HL-60/S4 (cell line): ENCODE measurements around the gene ERAL1.
"Not testable (repeated sequence)": the region's sequence is repeated elsewhere in the genome, so short reads cannot be mapped to it uniquely, and the experiment has no call there.

Experiments
- in situ Hi-C: fragments of 300-500 bp; cut with MboI; formaldehyde crosslinking; loops from 2 replicates; pipeline ENCODE4 v1.14.3; 2022; ENCODE audit warnings: low sequenced_read_pairs

The ERAL1 gene

DNA sequence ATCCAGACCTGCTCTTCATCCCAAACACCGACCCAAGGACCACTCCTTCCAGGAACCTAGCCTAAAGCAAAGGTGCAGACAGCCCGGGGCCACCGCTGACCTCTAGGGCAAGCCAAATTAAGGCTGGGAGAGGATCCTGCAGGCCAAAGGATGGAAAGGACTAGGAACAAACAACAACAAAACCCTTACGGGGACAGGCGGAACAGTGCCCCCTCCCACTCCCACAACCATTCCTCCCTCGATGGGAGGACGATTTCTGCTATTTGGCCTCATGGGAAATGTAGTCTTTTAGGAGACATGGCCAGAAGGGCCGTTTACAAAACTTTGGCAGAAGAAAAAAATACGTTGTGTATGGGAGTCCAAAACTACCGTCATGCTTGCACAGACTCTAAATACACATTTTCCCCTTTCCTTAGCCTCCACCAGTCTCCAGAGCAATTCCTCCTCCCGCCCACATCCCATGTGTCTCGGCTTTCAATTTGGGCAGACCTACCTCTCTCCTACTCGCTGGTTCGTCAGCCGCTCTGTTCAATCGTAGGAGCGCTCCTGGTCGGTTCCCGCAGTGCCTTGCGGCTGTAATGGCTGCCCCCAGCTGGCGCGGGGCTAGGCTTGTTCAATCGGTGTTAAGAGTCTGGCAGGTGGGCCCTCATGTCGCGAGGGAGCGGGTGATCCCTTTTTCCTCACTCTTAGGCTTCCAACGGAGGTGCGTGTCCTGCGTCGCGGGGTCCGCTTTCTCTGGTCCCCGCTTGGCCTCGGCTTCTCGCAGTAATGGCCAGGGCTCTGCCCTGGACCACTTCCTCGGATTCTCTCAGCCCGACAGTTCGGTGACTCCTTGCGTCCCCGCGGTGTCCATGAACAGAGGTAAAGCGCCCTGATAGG lies at the start of gene ERAL1:
Gene ERAL1, plus strand, starts transcription at position 560 of the 879 bp plus-strand sequence. Its CDS starts 19 bp downstream, at position 579.
- in situ Hi-C loops: no loop called here

DNA sequence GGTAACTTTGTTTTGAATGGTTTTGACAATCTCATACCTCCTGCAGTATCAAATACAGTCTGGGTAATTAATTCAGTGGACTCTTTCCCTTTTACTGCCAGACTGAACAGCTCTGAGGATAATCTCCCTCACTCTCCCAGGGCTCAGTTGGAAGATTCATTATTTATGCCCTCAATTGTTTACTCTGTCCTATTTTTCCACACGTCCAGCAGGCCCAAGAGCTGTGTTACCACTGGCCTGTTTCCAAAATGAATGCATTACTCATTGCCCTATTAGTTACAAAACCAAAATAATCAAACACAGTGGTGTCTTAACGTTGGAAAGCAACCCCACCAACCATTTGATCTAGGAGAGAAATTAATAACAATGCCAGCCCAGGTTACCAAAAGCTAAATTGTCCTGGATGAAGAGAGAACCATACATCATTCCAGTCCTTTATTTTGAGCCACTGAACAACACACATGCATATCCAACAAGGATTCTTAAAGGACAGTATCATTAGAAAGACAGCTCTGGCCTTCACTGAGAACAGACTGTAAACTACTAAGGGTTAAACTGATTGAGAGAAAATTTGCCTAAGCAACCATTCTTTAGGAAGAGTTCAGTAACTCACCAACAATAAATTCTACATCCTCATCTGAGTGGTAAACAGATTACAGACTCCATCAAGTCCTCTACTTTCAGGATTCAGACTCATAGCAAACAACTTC lies 46.7 kb upstream of the ERAL1 start:
- in situ Hi-C loops: no loop called here

GRCh38 chr17:28810437-28810836 lies 44.4 kb upstream of the ERAL1 start:
- in situ Hi-C loops: no loop called here

GRCh38 chr17:28811651-28812090 lies 43.1 kb upstream of the ERAL1 start:
- in situ Hi-C loops: no loop called here

- in situ Hi-C loops: no loop called here
Measured at GRCh38 chr17:28812091-28812747, 42.6 kb upstream of the ERAL1 start.

- in situ Hi-C loops: no loop called here
Measured at GRCh38 chr17:28812748-28813377, 42.0 kb upstream of the ERAL1 start.

DNA sequence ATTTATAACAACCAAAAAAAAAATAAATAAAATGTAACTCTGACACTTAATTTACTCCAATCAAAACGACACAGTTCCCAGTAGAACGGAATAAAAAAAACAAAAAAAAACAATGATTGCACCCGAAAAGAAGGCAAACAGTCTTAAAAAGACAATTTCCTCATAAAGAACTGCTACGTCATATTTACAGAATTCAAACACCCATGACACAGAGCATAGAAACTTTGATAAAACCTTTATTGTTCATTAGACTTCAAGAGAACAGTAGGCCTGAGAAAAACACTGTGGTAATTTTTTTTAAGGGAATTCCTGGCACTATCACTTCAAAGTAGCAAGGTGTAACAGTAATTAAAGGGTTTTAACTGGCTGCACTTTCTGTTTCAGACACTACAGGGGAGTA lies 38.3 kb upstream of the ERAL1 start:
- in situ Hi-C loops: no loop called here

GRCh38 chr17:28818819-28819221 lies 36.0 kb upstream of the ERAL1 start:
- in situ Hi-C loops: no loop called here

GRCh38 chr17:28819582-28819981 lies 35.2 kb upstream of the ERAL1 start:
- in situ Hi-C loops: no loop called here

GRCh38 chr17:28827672-28828071 lies 27.1 kb upstream of the ERAL1 start:
- in situ Hi-C loops: no loop called here

- in situ Hi-C loops: no loop called here
Measured at GRCh38 chr17:28828294-28829040, 26.3 kb upstream of the ERAL1 start.

GRCh38 chr17:28834420-28834819 lies 20.4 kb upstream of the ERAL1 start:
- in situ Hi-C loops: no loop called here

DNA sequence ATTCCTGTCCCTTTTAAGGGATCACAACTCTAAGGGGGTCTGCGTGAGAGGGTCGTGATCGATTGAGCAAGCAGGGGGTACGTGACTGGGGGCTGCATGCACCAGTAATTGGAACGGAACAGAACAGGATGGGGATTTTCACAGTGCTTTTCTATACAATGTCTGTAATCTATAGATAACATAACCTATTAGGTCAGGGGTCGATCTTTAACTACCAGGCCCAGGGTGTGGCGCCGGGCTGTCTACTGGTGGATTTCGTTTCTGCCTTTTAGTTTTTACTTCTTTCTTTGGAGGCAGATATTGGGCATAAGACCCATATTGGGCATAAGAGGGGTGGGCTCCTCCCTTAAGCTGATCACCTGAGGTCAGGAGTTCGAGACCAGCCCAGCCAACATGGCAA lies 18.3 kb upstream of the ERAL1 start:
- in situ Hi-C loops: not testable (repeated sequence)

GRCh38 chr17:28839221-28839620 lies 15.6 kb upstream of the ERAL1 start:
- in situ Hi-C loops: no loop called here

- in situ Hi-C loops: no loop called here
Measured at GRCh38 chr17:28841901-28842281, 12.9 kb upstream of the ERAL1 start.

DNA sequence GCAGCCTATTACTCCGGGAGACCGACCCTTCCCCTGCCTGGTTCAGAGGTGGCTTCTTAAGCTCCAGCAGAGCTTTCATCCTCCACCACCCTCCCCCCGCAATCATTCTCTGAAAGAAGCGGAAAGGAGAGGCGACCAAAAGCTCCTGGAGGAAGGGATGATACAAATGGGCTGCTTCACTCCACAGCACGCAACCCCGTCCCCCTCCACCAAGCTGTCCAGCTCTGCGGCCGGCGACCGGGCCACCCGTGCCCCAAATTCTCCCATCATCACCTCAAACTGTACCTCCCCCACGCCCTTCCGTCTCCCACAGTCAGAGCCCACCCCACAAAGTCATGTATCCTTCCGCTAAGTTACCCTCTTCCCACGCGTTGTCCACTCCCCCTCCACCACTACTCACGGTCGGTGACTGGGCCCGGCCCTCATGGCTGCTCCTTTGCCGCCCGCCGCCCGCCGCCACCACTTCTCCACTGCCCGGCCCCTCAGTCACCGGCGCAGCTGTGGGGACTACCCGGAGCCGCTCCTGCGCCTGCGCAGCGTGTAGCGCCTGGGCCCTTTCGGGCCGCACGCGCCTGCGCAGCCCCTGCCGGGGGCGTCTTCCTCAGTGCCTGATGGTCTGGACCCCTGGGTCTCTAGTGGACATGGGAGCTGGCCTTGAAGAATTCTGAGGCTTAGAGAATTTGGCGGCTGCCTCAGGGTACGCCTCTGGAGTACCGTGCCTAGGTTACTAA lies 12.4 kb upstream of the ERAL1 start, which contains the start of gene FAM222B:
Gene FAM222B, minus strand, starts transcription at position 509 of the 731 bp plus-strand sequence. CDS start 76,123 bp downstream, outside the sequence.
- in situ Hi-C loops: no loop called here

GRCh38 chr17:28843816-28844148 lies 11.0 kb upstream of the ERAL1 start:
- in situ Hi-C loops: no loop called here

DNA sequence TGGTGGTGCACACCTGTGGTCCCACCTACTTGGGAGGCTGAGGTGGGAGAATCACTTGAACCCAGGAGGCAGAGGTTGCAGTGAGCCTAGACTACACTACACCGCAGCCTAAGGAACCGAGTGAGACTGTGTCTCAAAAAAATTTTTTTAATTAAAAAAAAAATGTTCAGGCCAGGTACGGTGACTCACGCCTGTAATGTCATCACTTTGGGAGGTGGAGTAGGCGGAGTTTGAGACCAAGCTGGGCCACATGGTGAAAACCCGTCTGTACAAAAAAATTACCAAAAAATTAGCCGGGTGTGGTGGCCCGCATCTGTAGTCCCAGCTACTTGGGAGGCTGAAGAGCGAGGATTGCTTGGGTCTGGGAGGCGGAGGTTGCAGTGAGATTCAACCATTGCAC lies 8.6 kb upstream of the ERAL1 start:
- in situ Hi-C loops: no loop called here

- in situ Hi-C loops: not testable (repeated sequence)
Measured at GRCh38 chr17:28846699-28847098, 8.1 kb upstream of the ERAL1 start.

- in situ Hi-C loops: not testable (repeated sequence)
Measured at GRCh38 chr17:28848667-28849066, 6.1 kb upstream of the ERAL1 start.
